GM21529 (cell line): ENCODE results near the gene RWDD1.
"Not testable (repeated sequence)": the region's sequence is repeated elsewhere in the genome, so short reads cannot be mapped to it uniquely, and the experiment has no call there.

ENCODE experiments used
- ATAC-seq: cut with Tn5 transposase; IDR thresholded peaks from one replicate; pipeline ENCODE4 v1.9.1; 2021; ENCODE audit not compliant: unreplicated experiment

RWDD1 gene

GRCh38 chr6:116560130-116560529, 11.2 kb upstream of the RWDD1 start:
- no peak for ATAC-seq

GRCh38 chr6:116561377-116562018, 9.8 kb upstream of the RWDD1 start:
- ATAC-seq, result peak; percentile 67

GRCh38 chr6:116562019-116562403, 9.3 kb upstream of the RWDD1 start:
- ATAC-seq, result no peak

GRCh38 chr6:116562614-116563013, 8.7 kb upstream of the RWDD1 start:
- no peak for ATAC-seq

GRCh38 chr6:116563830-116564229, 7.5 kb upstream of the RWDD1 start:
- no peak for ATAC-seq

- no peak for ATAC-seq
These were observed 7.0 kb upstream of the RWDD1 start for GRCh38 chr6:116564311-116564710.

- ATAC-seq, result no peak
These were observed 6.1 kb upstream of the RWDD1 start for GRCh38 chr6:116564921-116565872.

- ATAC-seq, result no peak
These were observed 3.2 kb upstream of the RWDD1 start for GRCh38 chr6:116568111-116568510.

- ATAC-seq, result no peak
These were observed 2.2 kb upstream of the RWDD1 start for GRCh38 chr6:116568821-116569755.

GRCh38 chr6:116571683-116572000, 338 bp downstream of the RWDD1 start:
- no peak for ATAC-seq

- ATAC-seq, result no peak
These were observed 858 bp downstream of the RWDD1 start for GRCh38 chr6:116572162-116572561.

GRCh38 chr6:116575227-116575626, 3.9 kb downstream of the RWDD1 start:
- no peak for ATAC-seq

GRCh38 chr6:116577486-116577885, 6.2 kb downstream of the RWDD1 start:
- no peak for ATAC-seq

GRCh38 chr6:116578335-116578734, 7.0 kb downstream of the RWDD1 start:
- ATAC-seq, result no peak

- ATAC-seq, result no peak
These were observed 7.8 kb downstream of the RWDD1 start for GRCh38 chr6:116579143-116579542.

GRCh38 chr6:116580198-116580597, 8.9 kb downstream of the RWDD1 start:
- no peak for ATAC-seq

GRCh38 chr6:116586276-116586675, 15.0 kb downstream of the RWDD1 start:
- ATAC-seq, result no peak

GRCh38 chr6:116586738-116587137, 15.4 kb downstream of the RWDD1 start:
- ATAC-seq, result no peak

GRCh38 chr6:116595247-116595646, 23.9 kb downstream of the RWDD1 start:
- ATAC-seq, result no peak

GRCh38 chr6:116596815-116597214, 25.5 kb downstream of the RWDD1 start:
- no peak for ATAC-seq

GRCh38 chr6:116603916-116604315, 32.6 kb downstream of the RWDD1 start:
- not testable (repeated sequence) for ATAC-seq
